Testis (tissue), 2 donors: ENCODE data around the gene PEX3.

Experiments
- CTCF ChIP-seq, 3 experiments: fragments of 450-650 bp in 2 of 3; fragments of 200-600 bp in 1 of 3; sonication (generic) in 1 of 3; IDR thresholded peaks; one replicate each; pipeline ENCODE4 v1.5.1; 2016 to 2019; ENCODE audit warnings: antibody characterized with exemption in 3 of 3, mild to moderate bottlenecking in 2 of 3, moderate library complexity in 1 of 3
- POLR2A ChIP-seq: fragments of 450-650 bp; IDR thresholded peaks from one replicate; pipeline ENCODE4 v1.6.1; 2017; ENCODE audit warnings: antibody characterized with exemption, mild to moderate bottlenecking, moderate library complexity

GRCh38 chr6:143498428-143498827 is 47.8 kb downstream of the PEX3 start:
- no peak for TF ChIP-seq CTCF (IDR thresholded peaks at IDR 0.05)
- TF ChIP-seq POLR2A, result no peak
